HG02588 (cell line): ENCODE measurements around the gene NAGPA.
A peak's percentile ranks its signal among the peaks of the same experiment; 100 is the strongest.
"Not testable (repeated sequence)": the region's sequence is repeated elsewhere in the genome, so short reads cannot be mapped to it uniquely, and the experiment has no call there.

Experiments used
- ATAC-seq: cut with Tn5 transposase; IDR thresholded peaks from one replicate; pipeline ENCODE4 v1.9.1; 2021; ENCODE audit warnings: mild to moderate bottlenecking, moderate library complexity; ENCODE audit not compliant: unreplicated experiment

NAGPA gene, protein sequence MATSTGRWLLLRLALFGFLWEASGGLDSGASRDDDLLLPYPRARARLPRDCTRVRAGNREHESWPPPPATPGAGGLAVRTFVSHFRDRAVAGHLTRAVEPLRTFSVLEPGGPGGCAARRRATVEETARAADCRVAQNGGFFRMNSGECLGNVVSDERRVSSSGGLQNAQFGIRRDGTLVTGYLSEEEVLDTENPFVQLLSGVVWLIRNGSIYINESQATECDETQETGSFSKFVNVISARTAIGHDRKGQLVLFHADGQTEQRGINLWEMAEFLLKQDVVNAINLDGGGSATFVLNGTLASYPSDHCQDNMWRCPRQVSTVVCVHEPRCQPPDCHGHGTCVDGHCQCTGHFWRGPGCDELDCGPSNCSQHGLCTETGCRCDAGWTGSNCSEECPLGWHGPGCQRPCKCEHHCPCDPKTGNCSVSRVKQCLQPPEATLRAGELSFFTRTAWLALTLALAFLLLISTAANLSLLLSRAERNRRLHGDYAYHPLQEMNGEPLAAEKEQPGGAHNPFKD

DNA sequence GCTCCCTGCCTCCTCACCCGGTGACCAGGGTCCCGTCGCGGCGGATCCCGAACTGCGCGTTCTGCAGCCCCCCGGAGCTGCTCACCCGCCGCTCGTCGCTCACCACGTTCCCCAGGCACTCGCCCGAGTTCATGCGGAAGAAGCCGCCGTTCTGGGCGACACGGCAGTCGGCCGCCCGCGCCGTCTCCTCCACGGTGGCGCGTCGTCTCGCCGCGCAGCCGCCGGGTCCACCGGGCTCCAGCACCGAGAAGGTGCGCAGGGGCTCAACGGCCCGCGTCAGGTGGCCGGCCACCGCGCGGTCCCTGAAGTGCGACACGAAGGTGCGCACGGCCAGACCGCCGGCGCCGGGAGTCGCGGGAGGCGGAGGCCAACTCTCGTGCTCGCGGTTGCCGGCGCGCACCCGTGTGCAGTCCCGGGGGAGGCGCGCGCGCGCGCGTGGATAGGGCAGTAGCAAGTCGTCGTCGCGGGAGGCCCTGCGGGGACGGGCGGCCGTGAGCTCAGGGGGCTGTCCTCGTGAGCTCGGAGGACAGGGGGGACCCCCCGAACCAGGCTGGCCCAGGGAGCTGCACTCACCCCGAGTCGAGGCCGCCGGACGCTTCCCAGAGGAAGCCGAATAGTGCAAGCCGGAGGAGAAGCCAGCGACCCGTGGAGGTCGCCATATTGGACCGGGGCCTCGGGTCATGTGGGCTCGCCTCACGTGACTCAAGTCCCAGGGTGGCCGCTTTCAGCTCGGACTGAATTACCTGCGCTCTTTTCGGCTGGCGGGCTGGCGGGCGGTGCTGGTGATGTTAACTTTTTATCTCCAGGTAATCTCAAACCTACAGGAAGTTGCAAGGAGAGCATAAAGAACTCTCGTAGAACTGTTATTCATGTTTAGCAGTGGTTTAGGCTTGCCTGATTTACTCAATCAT, at the start of gene NAGPA:
Gene NAGPA, minus strand, starts transcription at position 680 of the 911 bp plus-strand sequence. Its CDS starts 21 bp downstream, at position 659.
- ATAC-seq, result peak; percentile 86

DNA sequence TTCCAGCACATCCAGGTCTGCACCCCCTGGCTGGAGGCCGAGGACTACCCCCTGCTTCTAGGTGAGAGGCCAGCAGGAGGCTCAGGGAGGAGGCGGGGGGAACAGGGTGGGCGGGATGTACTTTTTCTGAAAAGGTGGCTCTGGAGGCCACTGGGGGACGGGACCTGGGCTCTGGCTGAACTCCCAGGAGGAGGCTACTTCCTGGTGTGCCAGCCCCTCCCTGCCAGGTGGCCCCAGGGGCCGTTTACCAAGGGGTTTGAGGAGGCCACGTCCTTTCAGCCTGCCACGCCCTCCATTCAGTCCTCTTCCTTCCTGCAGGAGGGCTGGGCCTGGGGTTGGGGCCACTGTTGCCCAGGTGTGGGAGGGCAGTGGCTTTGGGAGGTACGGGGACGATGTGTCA, 47.3 kb upstream of the NAGPA start:
- ATAC-seq, result not testable (repeated sequence)

DNA sequence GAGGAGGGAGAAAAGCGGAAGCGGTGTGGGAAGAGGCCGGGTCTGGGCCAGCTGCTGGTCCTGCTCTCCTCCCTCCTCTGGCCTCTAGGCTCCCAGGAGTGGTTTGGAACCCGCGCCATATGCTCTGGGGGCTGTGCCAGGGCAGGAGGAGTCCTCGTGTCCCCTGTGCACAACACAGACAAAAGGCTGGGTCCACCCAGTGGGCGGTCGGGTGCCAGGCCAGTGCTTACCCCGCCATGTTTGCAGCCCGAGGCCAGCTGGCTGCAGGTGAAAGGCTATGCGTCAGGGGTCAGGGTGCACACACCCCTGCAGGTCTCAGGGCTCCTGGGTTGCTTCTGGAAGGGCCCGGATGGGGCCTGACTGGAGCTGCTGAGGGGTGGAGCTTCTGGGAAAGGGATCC, 46.7 kb upstream of the NAGPA start:
- not testable (repeated sequence) for ATAC-seq

DNA sequence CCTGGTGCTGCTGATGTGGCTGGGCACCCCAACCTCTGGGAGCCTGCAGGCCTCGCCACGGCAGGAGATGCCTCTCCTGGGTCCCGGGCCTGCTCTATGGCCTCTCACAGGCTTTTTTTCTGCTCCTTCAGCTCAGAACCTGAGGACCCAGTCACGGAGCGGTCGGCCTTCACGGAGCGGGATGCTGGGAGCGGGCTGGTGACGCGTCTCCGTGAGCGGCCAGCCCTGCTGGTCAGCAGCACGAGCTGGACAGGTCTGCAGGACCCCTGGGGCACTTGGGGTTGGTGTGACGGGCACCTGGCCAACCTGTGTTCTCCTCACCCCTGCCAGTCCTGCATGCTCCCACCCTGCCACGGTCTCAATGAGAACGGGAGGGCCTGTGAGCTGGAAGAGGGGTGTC, 44.9 kb upstream of the NAGPA start:
- ATAC-seq, result no peak

DNA sequence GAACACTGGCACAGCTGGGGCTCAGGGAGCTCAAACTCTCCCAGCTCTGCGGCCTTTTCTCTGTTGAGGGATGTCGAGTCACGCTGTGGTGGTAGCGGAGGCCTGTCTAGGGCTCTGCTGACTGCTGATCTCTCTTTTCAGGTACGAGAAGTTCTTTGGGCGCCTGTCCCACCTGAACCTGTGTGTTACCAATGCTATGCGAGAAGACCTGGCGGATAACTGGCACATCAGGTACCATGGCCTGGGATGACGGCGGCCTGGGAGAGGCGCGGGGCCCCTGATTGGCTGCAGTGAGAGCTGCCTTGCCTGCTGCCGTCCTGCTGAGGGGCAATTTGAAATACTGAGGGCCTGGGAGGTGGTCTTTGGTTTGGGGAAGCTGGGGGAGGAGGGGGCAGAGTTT, 43.6 kb upstream of the NAGPA start:
- ATAC-seq, result no peak

DNA sequence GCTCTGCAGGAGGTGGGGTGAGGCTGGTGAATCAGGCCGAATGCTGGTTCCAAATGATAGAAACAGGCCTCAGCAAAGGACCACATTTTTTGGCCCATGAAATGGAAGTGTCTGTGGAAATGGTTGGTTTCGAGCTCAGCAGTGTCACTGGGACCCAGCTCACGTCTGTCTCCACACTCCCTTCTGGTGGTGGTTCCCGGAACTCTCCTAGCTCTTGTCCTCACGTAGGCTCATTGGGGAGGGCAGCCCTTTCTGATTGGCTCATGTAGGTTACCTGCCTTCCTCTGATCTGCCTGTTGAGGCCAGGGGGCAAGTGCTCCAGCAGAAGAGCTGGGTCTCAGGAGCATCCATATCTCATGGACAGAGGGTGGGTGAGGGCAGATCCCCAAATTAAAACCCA, 41.9 kb upstream of the NAGPA start:
- ATAC-seq, result no peak

DNA sequence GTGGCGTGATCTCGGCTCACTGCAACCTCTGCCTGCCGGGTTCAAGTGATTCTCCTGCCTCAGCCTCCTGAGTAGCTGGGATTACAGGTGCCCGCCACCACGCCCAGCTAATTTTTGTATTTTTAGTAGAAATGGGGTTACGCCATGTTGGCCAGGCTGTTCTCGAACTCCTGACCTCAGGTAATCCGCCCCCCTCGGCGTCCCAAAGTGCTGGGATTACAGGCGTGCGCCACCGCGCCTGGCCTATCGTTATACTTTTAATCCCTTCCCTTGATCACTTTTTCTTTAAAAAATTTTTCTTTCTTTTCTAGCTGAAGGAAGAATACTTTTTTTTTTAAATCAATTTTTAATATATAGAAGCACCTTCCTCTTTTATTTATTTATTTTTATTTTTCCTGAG, 40.0 kb upstream of the NAGPA start:
- ATAC-seq, result not testable (repeated sequence)

DNA sequence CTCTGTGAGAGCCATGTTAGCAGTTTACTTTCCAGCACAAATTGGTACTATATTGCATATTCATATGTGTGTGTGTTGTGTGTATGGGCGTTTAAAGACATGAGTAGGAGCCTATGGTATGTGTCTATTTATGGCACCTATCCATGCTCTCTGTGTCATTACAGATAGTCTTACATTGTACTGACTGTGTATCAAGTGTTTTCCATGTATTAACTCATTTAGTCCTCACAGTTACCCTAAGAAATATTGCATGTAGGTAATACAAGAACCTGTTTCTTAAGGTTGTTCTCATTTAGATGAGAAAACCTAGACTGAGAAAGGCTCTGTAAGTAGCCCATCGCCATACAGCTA, 39.5 kb upstream of the NAGPA start:
- ATAC-seq, result no peak

DNA sequence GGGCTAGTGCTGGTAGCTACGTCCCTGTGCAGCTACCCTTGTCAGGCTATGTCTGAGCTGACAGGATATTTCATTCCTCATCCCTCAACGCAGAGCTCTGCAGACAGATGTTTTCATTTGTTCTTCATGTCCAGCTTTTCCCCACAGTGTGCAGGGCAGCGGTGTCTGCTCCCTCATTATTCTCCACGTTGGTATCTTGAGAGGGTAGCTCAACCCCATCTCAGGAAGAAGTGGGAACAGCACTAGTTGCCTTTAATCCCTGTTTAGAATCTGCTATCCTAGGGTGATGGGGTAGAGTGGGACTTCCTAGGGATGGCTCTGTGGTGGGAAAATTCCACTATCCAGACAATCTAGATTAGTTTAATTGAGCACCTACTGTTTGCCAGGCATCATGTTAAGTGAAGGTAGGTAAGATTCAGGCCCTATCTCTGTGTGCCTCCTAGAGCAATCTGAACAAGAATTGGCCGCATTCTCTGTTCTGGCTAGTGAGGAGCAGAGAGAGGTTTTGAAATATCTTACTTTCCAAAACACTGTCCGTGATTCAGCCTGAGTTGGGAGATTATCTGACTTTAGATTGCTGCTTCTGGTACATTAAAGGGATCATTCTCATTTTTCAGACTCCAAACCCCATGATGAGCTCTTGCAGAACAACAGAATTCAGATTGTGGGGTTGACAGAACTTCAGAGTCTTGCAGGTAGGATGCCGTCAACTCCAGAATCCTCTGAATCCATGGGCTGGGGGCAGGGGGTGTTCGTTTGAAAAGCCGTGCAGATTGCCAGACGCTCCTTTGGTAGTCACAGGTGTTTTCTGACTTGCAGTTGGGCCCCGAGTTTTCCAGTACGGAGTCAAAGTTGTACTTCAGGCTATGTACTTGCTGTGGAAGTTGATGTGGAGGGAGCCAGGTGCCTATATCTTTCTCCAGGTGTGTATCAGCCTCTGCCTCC, 38.9 kb upstream of the NAGPA start:
- no peak for ATAC-seq

DNA sequence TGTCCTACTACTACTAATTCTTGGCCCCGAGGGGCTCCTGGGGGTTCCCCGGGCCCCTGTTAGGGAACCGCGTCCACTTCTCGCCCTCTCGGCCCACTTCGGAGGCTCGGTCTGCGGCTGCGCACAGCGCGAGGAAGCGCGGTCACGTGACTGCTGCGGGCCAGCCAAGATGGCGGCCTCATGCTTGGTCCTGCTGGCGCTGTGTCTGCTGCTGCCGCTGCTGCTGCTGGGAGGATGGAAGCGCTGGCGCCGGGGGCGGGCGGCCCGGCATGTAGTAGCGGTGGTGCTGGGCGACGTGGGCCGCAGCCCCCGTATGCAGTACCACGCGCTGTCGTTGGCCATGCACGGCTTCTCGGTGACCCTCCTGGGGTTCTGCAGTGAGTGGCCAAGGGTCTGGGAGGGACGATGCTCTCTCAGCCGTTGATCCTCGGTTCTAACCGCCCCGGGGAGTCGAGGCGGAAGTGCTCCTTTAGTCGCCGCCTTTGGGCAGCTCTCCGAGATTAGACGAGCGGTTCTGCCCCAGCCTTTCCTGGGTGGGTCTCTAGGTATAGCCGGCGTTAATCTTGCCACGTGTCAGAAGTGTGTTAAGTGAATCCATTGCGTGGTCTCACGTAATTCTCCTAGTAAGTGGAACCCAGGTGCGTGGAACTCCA, 38.1 kb upstream of the NAGPA start, which contains the start of gene ALG1:
Gene ALG1, plus strand, starts transcription at position 163 of the 653 bp plus-strand sequence. Its CDS starts 7 bp downstream, at position 170.
- ATAC-seq, result peak; percentile 77

DNA sequence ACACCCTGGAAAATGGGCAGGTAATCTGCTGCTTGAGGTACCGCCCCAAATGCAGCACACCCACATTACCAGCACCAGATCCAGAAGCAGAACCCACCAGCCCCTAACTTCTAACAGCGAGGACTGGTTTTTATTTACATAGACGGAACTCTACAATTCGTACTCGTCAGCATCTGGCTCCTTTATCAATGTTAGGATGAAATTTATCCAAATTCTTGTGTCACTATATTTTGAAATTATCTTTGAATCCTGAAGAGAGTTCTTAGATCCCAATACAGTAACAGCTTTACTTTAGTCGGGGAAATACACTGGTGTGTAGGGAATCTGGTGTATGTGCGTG, 37.6 kb upstream of the NAGPA start:
- ATAC-seq, result no peak

DNA sequence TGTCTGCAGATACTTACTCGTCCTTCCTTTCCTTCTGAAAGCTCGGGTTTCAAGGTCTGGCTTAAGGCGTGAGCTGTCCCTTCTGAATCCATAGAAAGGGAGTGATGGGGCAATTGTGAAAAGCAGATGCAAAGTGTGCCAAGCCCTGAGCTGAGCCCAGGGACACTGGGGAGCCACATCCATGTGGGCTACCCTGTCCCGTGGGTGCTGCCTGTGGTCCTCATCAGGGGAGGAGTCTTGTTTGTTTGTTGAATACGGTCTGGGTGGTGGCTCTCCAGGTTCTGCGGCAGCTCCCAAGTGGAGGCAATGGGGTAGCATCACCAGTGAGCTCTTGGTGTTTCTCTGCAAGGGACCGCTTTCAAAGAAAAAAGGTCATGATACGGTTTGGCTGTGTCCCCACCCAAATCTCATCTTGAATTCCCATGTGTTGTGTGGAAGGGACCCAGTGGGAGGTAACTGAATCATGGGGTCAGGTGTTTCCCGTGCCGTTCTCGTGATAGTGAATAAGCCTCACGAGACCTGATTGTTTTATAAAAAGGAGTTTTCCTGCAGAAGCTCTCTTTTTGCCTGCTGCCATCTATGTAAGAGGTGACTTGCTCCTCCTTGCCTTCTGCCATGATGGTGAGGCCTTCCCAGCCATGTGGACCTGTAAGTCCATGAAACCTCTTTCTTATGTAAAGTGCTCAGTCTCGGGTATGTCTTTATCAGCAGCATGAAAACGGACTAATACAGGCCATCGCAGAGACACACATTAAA, 36.9 kb upstream of the NAGPA start:
- ATAC-seq, result no peak

DNA sequence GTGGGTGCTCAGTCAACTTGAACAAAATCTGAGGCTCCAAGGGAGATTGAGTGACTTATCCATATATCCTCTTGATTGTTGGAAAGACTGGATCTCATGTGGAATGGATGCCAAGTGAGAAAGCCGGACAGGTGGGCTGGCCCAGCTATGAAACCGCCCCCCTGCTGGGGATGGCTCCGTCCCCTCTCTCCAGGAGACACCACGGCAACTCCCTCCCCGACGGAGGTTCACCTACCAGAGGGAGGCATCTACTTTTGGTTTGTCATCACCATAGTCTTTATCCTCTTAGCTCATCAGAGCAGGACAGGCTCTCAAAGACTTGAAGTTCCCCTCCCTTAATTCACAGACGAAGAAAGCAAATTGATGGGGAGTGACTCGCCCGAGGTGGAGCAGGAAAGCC, 36.1 kb upstream of the NAGPA start:
- ATAC-seq, result no peak

DNA sequence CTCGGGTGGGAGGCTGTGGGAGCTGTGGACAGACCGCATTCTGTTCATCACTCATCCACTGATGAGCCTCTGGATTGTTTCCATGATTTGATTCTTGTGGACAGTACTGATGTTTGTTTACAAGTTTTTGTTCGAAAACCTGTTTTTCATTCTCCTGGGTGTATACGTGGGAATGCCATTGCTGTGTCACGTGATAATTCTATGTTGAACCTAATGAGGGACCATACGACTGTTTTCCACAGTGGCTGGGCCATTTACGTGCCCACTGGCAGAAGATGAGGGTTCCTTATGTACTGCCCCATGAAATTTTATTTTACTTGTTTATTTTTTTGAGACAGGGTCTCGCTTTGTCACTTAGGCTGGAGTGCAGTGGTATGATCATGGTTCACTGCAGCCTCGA, 35.3 kb upstream of the NAGPA start:
- ATAC-seq, result no peak

DNA sequence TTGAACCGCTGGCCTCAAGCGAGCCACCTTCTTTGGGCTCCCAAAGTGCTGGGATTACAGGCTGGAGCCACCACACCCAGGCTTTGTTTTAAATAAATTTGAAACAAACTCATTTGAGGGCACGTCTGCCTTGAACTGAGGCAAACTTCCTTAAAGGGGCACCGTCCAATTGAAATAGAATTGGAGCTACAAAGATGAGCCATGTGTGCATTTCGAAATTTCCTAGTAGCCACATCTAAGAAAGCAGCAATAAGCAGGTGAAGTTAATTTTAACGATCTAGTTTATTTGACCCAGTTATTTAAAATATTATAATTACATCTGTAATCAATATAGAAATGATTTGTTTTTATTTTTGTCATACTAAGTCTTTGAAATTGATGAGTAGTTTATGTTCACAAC, 32.8 kb upstream of the NAGPA start:
- ATAC-seq, result no peak

DNA sequence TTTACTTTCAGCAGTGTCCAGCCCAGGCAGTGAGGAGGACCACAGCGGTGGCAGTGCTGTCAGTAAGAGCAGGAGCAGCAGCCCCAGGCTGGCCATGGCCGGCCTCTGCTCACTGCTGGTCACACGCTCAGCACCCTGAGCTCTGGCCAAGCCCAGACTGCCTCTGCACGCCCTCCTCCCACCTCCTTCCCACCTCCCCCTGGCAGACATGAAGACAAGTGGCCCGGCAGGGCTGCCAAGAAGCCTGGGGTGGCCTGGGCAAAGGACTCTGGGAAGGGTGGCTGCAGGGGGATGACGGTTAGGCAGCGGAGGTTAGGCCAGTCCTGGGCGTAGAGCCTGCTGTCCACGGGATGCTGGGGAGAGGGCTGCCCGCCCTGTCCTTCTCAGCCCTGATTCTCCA, 32.1 kb upstream of the NAGPA start, which contains the start of gene C16orf89:
Gene C16orf89, minus strand, starts transcription at position 144 of the 400 bp plus-strand sequence. Its CDS starts 48 bp downstream, at position 96.
- no peak for ATAC-seq

DNA sequence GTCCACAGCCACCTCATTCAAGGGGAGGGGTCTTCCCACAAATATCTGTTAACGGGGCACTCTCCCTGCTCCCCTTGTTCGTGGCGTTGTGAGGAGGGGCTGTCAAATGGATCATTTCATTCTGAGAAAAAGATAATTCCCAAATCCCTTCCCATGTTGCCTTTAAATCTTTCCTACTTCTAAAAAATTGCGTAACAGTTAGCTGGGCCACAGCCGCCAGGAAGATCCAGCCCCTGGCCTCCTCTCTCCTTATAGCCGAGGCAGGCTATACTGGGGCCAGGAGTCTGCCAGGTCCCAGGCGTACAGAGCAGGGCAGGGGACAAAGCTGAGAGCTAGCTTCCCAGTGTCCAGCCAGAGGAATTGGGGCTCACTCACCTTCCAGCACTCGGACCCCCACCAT, 31.6 kb upstream of the NAGPA start:
- no peak for ATAC-seq

DNA sequence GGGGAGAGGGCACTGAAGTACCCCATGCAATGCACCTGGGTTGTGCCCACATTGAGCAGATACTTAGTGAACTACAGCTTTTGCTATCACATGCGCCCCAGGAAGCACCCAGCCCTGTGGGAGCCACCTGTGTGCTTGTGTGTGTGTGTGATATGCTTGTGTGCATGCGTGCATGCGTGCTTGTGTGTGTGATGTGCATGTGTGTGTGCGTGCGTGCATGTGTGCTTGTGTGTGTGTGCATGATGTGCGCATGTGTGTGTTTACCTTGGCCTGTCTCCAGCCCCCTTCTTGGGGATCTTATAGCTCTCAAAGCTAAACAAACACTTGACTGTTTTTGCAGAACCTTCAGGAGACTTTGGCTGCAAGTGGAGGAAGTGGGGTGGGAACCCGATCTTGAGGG, 31.2 kb upstream of the NAGPA start:
- no peak for ATAC-seq
